HepG2 (cell line): ENCODE measurements around the gene NTN4. TPM values are rescaled to one million over a fixed set of nuclear protein-coding genes. Genes with fewer than 3 reads are reported as not detected.

Experiments
- ASH2L ChIP-seq: fragments of 300-600, 200-600 bp; sonication (generic); IDR thresholded peaks from 2 replicates; pipeline ENCODE4 v1.7.0; 2017; ENCODE audit warnings: low read depth, mild to moderate bottlenecking, moderate library complexity, mixed read lengths, low read length; ENCODE audit not compliant: insufficient read length
- CREB1 ChIP-seq, 2 experiments: fragments of 450-650 bp in 1 of 2; IDR thresholded peaks; 2 replicates each; pipeline ENCODE4 v1.6.1; 2016 to 2017; ENCODE audit warnings: control low read depth in 1 of 2, mild to moderate bottlenecking in 1 of 2, missing compliant biosample characterization in 1 of 2, missing genetic modification characterization in 1 of 2
- ELF3 ChIP-seq: IDR thresholded peaks from 2 replicates; pipeline ENCODE4 v1.6.1; 2016; ENCODE audit warnings: missing genetic modification reagents, missing compliant biosample characterization
- ELK4 ChIP-seq: sonication (generic); formaldehyde crosslinking; IDR thresholded peaks from 2 replicates; pipeline ENCODE4 v1.9.0; 2021; ENCODE audit warnings: missing genetic modification reagents, borderline replicate concordance
- GATAD2A ChIP-seq: IDR thresholded peaks from 2 replicates; pipeline ENCODE4 v1.6.1; 2016
- MZF1 ChIP-seq: sonication (generic); formaldehyde crosslinking; IDR thresholded peaks from 2 replicates; pipeline ENCODE4 v1.8.1; 2023; ENCODE audit warnings: mild to moderate bottlenecking, missing genetic modification reagents, borderline replicate concordance
- NCOA2 ChIP-seq: sonication (generic); formaldehyde crosslinking; IDR thresholded peaks from 2 replicates; pipeline ENCODE4 v1.8.0; 2022; ENCODE audit warnings: inconsistent platforms
- NFATC3 ChIP-seq: sonication (generic); formaldehyde crosslinking; IDR thresholded peaks from 2 replicates; pipeline ENCODE4 v1.5.1; 2020; ENCODE audit warnings: mild to moderate bottlenecking, missing genetic modification reagents
- SALL1 ChIP-seq: sonication (generic); formaldehyde crosslinking; IDR thresholded peaks from 2 replicates; pipeline ENCODE4 v1.8.0; 2022; ENCODE audit warnings: mild to moderate bottlenecking, missing genetic modification reagents
- SOX6 ChIP-seq, 2 experiments: fragments of 450-650 bp in 1 of 2; sonication (generic) in 1 of 2; formaldehyde crosslinking in 1 of 2; IDR thresholded peaks; 2 replicates each; pipeline versions ENCODE4 v1.4.0 to v1.6.1; 2017 to 2020; ENCODE audit warnings: antibody characterized with exemption in 1 of 2, mild to moderate bottlenecking in 1 of 2, missing genetic modification reagents in 1 of 2
- ZNF30 ChIP-seq: sonication (generic); formaldehyde crosslinking; IDR thresholded peaks from 2 replicates; pipeline ENCODE4 v1.5.0; 2020; ENCODE audit warnings: mild to moderate bottlenecking, missing genetic modification reagents
- ZNF331 ChIP-seq: sonication (generic); formaldehyde crosslinking; IDR thresholded peaks from 2 replicates; pipeline ENCODE4 v1.4.0; 2020; ENCODE audit warnings: missing genetic modification reagents
- ZNF569 ChIP-seq: sonication (generic); formaldehyde crosslinking; IDR thresholded peaks from 2 replicates; pipeline ENCODE4 v1.5.0; 2020; ENCODE audit warnings: mild to moderate bottlenecking, missing genetic modification reagents, moderate library complexity, borderline replicate concordance
- ZNF614 ChIP-seq: IDR thresholded peaks from 2 replicates; pipeline ENCODE4 v1.6.1; 2018; ENCODE audit warnings: missing biosample characterization, missing genetic modification reagents, inconsistent platforms, borderline replicate concordance
- ZNF788 ChIP-seq: sonication (generic); formaldehyde crosslinking; IDR thresholded peaks from 2 replicates; pipeline ENCODE4 v1.5.0; 2020; ENCODE audit warnings: mild to moderate bottlenecking, missing genetic modification reagents, borderline replicate concordance
- polyA plus RNA-seq, 8 experiments: library from polyadenylated mRNA; depleted of rRNA in 3 of 8; stranded (reverse) in 7 of 8; unstranded in 1 of 8; fragments of >200 nt; fragmentation: Illumina TruSeq in 4 of 8; extraction: Trizol in 4 of 8; gene quantifications; 2 replicates each; pipeline versions ENCODE4 v1.2.1 to v1.2.3, GENCODE V29; 2011 to 2016; ENCODE audit warnings: low read depth in 4 of 8, missing spikeins in 1 of 8, mixed read lengths in 1 of 8; ENCODE audit not compliant: insufficient read depth in 1 of 8
- total RNA-seq, 5 experiments: library from RNA; depleted of rRNA; stranded (reverse); fragments of >200 nt; fragmentation: Illumina TruSeq; extraction: Trizol; gene quantifications; 2 replicates each; pipeline ENCODE4 v1.2.3, GENCODE V29; 2016; ENCODE audit warnings: low read depth in 1 of 5
- TF ChIP-seq, protein P1 (sequence below): sonication (generic); formaldehyde crosslinking; IDR thresholded peaks from 2 replicates; pipeline ENCODE4 v1.5.1; 2020; ENCODE audit warnings: missing genetic modification reagents, mild to moderate bottlenecking, borderline replicate concordance
- TF ChIP-seq, protein P2 (sequence below): sonication (generic); formaldehyde crosslinking; IDR thresholded peaks from 2 replicates; pipeline ENCODE4 v1.4.0; 2020; ENCODE audit warnings: missing genetic modification reagents
- TF ChIP-seq, protein P3 (sequence below): sonication (generic); formaldehyde crosslinking; IDR thresholded peaks from 2 replicates; pipeline ENCODE4 v1.4.0; 2020; ENCODE audit warnings: missing genetic modification reagents
- TF ChIP-seq, protein P4 (sequence below): sonication (generic); formaldehyde crosslinking; IDR thresholded peaks from 2 replicates; pipeline ENCODE4 v1.5.0; 2020; ENCODE audit warnings: mild to moderate bottlenecking, missing genetic modification reagents, borderline replicate concordance

Gene NTN4
- total and polyA plus RNA-seq, 2 of the 13 experiments (the other 11 are each of a cell fraction or from before 2014, with no cell fraction given) = 7.8 to 11.5 TPM

- TF ChIP-seq, protein P1, sequence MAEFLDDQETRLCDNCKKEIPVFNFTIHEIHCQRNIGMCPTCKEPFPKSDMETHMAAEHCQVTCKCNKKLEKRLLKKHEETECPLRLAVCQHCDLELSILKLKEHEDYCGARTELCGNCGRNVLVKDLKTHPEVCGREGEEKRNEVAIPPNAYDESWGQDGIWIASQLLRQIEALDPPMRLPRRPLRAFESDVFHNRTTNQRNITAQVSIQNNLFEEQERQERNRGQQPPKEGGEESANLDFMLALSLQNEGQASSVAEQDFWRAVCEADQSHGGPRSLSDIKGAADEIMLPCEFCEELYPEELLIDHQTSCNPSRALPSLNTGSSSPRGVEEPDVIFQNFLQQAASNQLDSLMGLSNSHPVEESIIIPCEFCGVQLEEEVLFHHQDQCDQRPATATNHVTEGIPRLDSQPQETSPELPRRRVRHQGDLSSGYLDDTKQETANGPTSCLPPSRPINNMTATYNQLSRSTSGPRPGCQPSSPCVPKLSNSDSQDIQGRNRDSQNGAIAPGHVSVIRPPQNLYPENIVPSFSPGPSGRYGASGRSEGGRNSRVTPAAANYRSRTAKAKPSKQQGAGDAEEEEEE (CRISPR knock-in tag) = no peak
- no peak for TF ChIP-seq CREB1 (IDR thresholded peaks at IDR 0.05)
- TF ChIP-seq CREB1 (CRISPR knock-in tag; IDR thresholded peaks at IDR 0.05) = 0 out of 2 replicates have a peak, but pooled peaks have one; percentile 29
- TF ChIP-seq, protein P2, sequence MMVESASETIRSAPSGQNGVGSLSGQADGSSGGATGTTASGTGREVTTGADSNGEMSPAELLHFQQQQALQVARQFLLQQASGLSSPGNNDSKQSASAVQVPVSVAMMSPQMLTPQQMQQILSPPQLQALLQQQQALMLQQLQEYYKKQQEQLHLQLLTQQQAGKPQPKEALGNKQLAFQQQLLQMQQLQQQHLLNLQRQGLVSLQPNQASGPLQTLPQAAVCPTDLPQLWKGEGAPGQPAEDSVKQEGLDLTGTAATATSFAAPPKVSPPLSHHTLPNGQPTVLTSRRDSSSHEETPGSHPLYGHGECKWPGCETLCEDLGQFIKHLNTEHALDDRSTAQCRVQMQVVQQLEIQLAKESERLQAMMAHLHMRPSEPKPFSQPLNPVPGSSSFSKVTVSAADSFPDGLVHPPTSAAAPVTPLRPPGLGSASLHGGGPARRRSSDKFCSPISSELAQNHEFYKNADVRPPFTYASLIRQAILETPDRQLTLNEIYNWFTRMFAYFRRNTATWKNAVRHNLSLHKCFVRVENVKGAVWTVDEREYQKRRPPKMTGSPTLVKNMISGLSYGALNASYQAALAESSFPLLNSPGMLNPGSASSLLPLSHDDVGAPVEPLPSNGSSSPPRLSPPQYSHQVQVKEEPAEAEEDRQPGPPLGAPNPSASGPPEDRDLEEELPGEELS (CRISPR knock-in tag) = 0 out of 2 replicates have a peak, but pooled peaks have one; percentile 26
- TF ChIP-seq ASH2L = peak; percentile 39
- TF ChIP-seq GATAD2A = peak; percentile 71
- TF ChIP-seq, protein P3, sequence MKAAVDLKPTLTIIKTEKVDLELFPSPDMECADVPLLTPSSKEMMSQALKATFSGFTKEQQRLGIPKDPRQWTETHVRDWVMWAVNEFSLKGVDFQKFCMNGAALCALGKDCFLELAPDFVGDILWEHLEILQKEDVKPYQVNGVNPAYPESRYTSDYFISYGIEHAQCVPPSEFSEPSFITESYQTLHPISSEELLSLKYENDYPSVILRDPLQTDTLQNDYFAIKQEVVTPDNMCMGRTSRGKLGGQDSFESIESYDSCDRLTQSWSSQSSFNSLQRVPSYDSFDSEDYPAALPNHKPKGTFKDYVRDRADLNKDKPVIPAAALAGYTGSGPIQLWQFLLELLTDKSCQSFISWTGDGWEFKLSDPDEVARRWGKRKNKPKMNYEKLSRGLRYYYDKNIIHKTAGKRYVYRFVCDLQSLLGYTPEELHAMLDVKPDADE = no peak
- peak; percentile 52; the same call in 1 of the 2 replicates for TF ChIP-seq ZNF788 (CRISPR knock-in tag)
- TF ChIP-seq ZNF569 = no peak
- TF ChIP-seq NCOA2 (CRISPR knock-in tag) = peak; percentile 45; the same call in 1 of the 2 replicates
- TF ChIP-seq MZF1 = no peak
- TF ChIP-seq ZNF331 (CRISPR knock-in tag) = peak; percentile 61
- TF ChIP-seq, protein P4, sequence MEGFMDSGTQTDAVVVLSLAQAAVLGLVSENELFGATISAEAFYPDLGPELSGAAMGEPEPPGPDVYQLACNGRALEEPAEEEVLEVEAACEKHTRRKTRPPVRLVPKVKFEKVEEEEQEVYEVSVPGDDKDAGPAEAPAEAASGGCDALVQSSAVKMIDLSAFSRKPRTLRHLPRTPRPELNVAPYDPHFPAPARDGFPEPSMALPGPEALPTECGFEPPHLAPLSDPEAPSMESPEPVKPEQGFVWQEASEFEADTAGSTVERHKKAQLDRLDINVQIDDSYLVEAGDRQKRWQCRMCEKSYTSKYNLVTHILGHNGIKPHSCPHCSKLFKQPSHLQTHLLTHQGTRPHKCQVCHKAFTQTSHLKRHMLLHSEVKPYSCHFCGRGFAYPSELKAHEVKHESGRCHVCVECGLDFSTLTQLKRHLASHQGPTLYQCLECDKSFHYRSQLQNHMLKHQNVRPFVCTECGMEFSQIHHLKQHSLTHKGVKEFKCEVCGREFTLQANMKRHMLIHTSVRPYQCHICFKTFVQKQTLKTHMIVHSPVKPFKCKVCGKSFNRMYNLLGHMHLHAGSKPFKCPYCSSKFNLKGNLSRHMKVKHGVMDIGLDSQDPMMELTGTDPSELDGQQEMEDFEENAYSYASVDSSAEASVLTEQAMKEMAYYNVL (CRISPR knock-in tag) = peak; percentile 65; the same call in 1 of the 2 replicates
- TF ChIP-seq NFATC3 (CRISPR knock-in tag) = no peak
- TF ChIP-seq SALL1 = peak; percentile 74
- no peak for TF ChIP-seq ZNF30 (CRISPR knock-in tag)
- TF ChIP-seq ELF3 (CRISPR knock-in tag) = peak; percentile 99
- no peak for TF ChIP-seq SOX6 (IDR thresholded peaks at IDR 0.05)
- peak; percentile 57; the same call in 1 of the 2 replicates for TF ChIP-seq SOX6 (CRISPR knock-in tag; IDR thresholded peaks at IDR 0.05)
- TF ChIP-seq ZNF614 (CRISPR knock-in tag) = 0 out of 2 replicates have a peak, but pooled peaks have one; percentile 31
- no peak for TF ChIP-seq ELK4 (CRISPR knock-in tag)
Measured at GRCh38 chr12:95634622-95635621, 155.6 kb downstream of the NTN4 start (continued).
